GM18909 (cell line): ENCODE data around the gene ZNF205.

Experiments
- ATAC-seq: cut with Tn5 transposase; IDR thresholded peaks from one replicate; pipeline ENCODE4 v1.9.1; 2021; ENCODE audit warnings: mild to moderate bottlenecking; ENCODE audit not compliant: unreplicated experiment, poor library complexity

Gene ZNF205

GRCh38 chr16:3084491-3084890 is 27.9 kb upstream of the ZNF205 start:
- ATAC-seq: no peak

GRCh38 chr16:3084969-3085670 is 27.3 kb upstream of the ZNF205 start:
- no peak for ATAC-seq

- no peak for ATAC-seq
These were observed 26.4 kb upstream of the ZNF205 start for GRCh38 chr16:3085868-3086595.

- ATAC-seq: no peak
These were observed 25.7 kb upstream of the ZNF205 start for GRCh38 chr16:3086596-3087242.

DNA sequence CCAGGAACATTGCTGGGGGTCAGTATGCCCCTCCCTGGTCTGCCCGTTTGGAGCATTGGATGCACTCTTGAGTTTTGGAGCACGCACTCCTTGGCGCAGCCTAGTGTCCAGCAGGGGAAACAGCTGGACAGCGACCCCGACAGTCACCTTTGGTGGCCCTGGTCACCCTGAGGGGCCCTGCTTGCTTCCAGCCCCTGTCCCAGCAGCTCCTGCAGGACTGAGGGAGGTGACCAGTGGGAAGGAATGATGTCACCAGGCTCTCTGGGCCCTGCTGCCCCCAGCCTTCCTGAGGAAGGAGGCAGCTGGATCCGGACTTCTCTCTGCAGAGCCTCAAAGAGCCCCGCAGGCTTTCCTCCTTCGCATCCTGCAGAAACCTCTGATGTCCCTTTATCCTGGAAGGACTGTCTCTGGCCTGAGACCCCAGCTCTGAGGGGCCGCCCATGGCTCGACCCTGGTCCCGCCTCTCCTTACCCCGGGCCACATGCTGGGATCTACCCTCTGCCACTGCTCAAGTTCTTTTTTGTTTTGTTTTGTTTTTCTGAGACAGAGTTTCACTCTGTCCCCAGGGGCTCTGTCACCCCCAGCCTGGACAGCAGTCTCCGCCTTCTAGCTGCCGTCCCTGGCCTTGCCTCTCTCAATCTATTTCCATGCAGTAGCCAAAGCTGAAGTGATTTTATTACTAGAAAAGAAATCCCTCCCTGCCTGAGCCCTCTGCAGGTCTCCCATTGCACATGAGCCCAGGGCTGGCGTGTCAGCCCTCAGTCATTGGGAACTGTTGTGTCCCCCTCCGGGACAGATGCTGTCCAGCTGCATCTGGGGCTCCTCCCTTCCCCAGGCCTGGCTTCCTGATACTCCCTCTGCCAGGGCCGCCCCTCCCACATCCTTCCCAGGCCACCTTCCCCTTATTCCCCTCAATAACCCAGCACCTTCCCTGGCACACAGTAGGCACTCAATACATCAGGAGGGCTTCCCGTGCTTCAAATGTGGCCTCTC is 24.8 kb upstream of the ZNF205 start:
- no peak for ATAC-seq

DNA sequence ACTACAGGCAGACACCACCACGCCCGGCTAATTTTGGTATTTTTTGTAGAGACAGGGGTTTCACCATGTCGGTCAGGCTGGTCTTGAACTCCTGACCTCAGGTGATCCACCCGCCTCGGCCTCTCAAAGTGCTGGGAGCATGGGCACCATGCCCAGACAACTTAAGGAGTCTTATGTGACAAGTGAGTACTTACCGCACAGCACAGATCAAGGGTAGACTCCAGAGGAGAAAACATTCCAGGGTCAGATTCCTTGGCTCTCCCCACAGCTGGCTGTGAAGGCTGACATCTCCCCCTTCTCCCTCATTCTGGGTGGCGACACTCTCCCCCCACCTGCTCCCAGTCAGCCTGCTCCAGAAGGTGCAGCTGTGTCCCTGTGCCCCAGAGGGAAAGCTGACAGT is 23.9 kb upstream of the ZNF205 start:
- no peak for ATAC-seq

GRCh38 chr16:3088925-3089716 is 23.3 kb upstream of the ZNF205 start:
- no peak for ATAC-seq

GRCh38 chr16:3089717-3090592 is 22.4 kb upstream of the ZNF205 start:
- no peak for ATAC-seq

- no peak for ATAC-seq
These were observed 20.8 kb upstream of the ZNF205 start for GRCh38 chr16:3091551-3091950.

GRCh38 chr16:3092501-3092941 is 19.9 kb upstream of the ZNF205 start:
- ATAC-seq: no peak

DNA sequence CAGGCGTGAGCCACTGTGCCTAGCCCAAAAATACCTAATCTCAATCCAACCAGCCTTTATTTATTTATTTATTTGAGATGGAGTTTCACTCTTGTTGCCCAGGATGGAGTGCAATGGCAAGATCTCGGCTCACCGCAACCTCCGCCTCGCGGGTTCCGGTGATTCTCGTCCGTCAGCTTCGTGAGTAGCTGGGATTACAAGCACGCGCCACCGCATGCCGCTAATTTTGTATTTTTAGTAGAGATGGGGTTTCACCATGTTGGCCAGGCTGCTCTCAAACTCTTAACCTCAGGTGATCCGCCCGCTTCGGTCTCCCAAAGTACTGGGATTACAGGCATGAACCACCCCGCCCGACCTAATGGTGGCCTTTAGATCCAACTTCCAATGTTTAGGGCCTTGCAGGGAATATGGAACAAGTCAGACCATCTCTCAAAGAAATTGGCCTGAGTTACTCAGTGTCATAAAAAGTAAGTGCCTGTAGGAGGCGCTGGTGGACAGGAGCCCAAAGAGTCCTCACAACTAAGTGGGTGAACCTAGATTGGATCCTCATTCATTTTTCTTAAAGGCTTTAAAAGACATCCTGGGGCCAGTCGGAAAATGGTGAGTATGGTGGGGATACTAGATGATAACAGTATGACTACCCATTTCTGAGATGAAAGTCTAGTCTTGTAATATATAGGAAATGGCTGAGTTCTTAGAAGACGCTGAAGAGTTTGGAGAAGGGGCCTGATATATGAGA is 17.9 kb upstream of the ZNF205 start:
- no peak for ATAC-seq

DNA sequence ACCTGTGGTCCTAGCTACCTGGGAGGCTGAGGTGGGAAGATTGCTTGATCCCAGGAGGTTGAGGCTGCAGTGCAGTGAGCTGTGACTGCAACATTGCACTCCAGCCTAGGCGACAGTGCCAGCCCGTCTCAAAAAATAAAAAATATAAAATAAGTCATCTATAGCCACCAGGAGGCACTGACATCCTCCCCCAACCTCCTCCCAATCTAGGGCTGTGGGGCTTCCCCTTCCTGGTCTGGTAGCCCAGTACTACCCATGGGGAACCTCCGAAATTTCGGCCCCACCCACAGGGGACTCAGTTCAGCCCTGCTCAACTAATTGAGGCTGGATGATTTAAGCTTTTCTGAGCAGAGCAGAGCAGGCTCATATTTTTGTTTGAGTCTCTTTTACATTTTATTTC is 16.5 kb upstream of the ZNF205 start:
- peak; percentile 64 for ATAC-seq

DNA sequence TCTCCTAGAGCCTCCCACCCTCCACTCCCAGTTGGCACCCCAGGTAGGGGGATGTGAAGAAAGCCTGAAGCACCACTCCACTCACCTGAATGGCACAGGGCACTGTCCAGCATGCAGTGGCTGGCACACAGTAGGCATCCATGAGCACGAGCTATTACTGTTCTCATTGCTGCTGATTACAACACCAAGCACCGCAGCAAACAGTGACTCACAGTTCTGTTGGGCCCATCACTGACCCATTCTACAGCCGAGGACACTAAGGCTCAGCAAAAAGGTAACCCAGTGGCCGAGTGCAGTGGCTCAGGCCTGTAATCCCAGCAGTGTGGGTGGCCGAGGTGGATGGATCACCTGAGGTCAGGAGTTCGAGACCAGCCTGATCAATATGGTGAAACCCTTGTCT is 16.0 kb upstream of the ZNF205 start:
- ATAC-seq: no peak

DNA sequence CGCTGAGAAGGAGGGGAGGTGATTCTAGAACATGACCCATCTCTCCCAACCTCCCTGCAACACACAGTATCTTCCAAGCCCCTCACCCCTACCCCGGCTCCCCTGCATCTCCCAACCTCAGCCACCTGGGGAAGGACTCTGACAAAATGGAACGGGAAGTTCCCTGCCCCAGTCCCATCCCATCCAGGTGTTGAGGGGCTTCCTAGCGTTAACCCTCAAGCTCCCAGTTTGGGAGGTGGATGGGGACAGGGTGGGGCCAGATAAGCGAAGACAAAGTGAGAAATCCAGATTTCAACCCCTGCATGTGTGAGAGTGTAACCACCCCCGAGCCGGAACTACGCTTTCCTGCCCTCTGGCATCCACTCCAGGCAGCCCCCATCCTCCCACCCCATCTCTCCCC is 15.1 kb upstream of the ZNF205 start:
- ATAC-seq: no peak

DNA sequence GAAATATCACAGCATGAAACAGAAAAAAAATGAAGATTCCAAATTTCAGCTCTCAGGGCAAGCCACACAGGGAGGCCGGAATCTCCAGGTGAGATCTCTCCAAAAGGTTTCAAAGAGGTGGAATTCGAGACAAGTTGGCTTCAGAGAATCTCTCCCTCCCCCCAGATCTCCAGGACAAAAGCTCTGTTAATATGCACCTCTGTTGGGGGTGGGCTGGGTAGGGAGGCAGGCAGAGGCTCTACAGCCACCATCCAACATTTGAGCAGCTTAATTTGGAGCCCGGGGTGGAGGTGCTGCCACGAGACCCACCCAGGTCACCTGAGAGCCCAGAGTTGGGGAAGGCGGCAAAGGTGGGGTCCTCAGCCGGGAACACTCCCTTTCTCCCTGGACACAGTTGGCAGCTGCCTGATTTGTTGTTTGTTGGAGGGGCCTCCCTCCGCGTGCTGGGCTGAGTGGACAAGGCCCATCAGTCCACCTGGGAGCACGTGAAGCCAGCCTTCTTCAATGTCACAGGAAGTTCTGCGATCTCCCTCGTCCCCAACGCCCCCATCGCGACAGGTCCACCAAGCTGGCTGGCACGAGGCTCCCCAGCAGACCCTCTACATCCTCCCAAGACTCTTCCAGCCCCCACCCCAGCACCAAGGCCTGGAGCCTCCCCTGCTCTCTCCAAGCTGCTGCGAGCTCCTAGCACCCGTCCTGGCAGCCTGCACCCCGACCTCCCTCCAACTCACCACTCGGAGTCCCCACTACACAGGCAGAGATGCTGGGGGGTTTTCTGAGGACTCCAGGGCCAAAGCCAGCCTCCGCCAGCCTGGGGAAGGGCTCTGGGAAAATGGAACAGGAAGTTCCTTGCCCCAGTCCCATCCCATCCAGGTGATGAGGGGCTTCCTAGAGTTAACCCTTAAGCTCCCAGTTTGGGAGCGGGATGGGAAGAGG is 13.7 kb upstream of the ZNF205 start, which contains the start of gene ZSCAN10:
TSS of gene ZSCAN10 (minus strand) at position 836 of the 936 bp plus-strand sequence. CDS start 6,357 bp downstream, outside the sequence.
- no peak for ATAC-seq

- ATAC-seq: no peak
These were observed 13.0 kb upstream of the ZNF205 start for GRCh38 chr16:3099395-3099731.
